K562 (cell line): Measurements from ENCODE around the gene DUXB. TPM values are rescaled to one million over a fixed set of nuclear protein-coding genes. Genes with fewer than 3 reads are reported as not detected.

Experiments
- ATAC-seq: fragments of 200-7000 bp; cut with Tn5 transposase; 3 replicates; pipeline ENCODE4 v1.9.1; 2020; ENCODE audit warnings: moderate library complexity
- BruUV-seq: library from RNA; stranded (reverse); fragments of 400-500 nt; replicated peaks from 2 replicates; lab custom pipeline; 2021; lab: Mats Ljungman, UMichigan
- CTCF ChIA-PET: fragments of 300-600 bp; formaldehyde crosslinking; extraction: SDS; loops from one replicate; lab custom pipeline; 2021; ENCODE audit warnings: low intra/inter-chr PET ratio; lab: Yijun Ruan, JAX
- POLR2A ChIA-PET: fragments of 300-600, 350-650 bp; sonication (Branson Sonifier 250); formaldehyde crosslinking; extraction: SDS; loops from one replicate; lab custom pipeline; 2021; ENCODE audit warnings: antibody characterized with exemption, inconsistent platforms; lab: Yijun Ruan, JAX
- DNase-seq, 4 experiments: peaks; one replicate each; pipeline versions ENCODE4 v3.0.0 to v3.0.0-alpha.2; 2011 to 2018; ENCODE audit warnings: low spot score in 3 of 4, mixed read lengths in 3 of 4; ENCODE audit errors: extremely low read depth in 1 of 4
- FAIRE-seq: peaks from 2 replicates; lab custom pipeline; 2011; peaks lifted over from hg19 to GRCh38; lab: Jason Lieb, UNC
- H2AFZ ChIP-seq: 2 replicates; pipeline ENCODE4 v1.6.0; 2011; ENCODE audit warnings: low read depth, low read length, control low read depth, inconsistent platforms
- H3K27ac ChIP-seq: fragments of 200-600 bp; 3 replicates; pipeline ENCODE4 v1.8.0; 2011; ENCODE audit warnings: low read depth, mild to moderate bottlenecking, control low read depth, inconsistent platforms, low read length, moderate library complexity, mixed read lengths; ENCODE audit errors: extremely low read depth
- H3K27me3 ChIP-seq, 2 experiments: fragments of 300-600 bp in 1 of 2; 2 replicates in 1 of 2; 3 replicates in 1 of 2; pipeline versions ENCODE4 v1.6.0 to v1.8.0; 2011; ENCODE audit warnings: inconsistent platforms in 2 of 2, low read length in 2 of 2, mild to moderate bottlenecking in 1 of 2, mixed read lengths in 1 of 2, moderate library complexity in 1 of 2; ENCODE audit not compliant: control insufficient read depth in 2 of 2, insufficient read depth in 2 of 2
- H3K36me3 ChIP-seq: fragments of 300-600 bp; 3 replicates; pipeline ENCODE4 v1.8.0; 2011; ENCODE audit warnings: mild to moderate bottlenecking, low read length, inconsistent platforms; ENCODE audit not compliant: control insufficient read depth, insufficient read depth
- H3K4me1 ChIP-seq, 2 experiments: fragments of 200-600 bp in 1 of 2; replicated peaks in 1 of 2; 2 replicates in 1 of 2; 3 replicates in 1 of 2; pipeline versions ENCODE4 v1.5.1 to v1.8.0; 2011; ENCODE audit warnings: inconsistent platforms in 2 of 2, low read length in 2 of 2, mild to moderate bottlenecking in 1 of 2, mixed read lengths in 1 of 2, moderate library complexity in 1 of 2; ENCODE audit not compliant: control insufficient read depth in 2 of 2, insufficient read depth in 2 of 2
- H3K4me2 ChIP-seq: 2 replicates; pipeline ENCODE4 v1.6.1; 2011; ENCODE audit warnings: low read length, control low read depth, inconsistent platforms, mixed read lengths; ENCODE audit not compliant: insufficient read depth
- H3K4me3 ChIP-seq: fragments of 200-600 bp; sonication (generic), shearing (Covaris generic); 2 replicates; pipeline ENCODE4 v1.5.1; 2016; ENCODE audit warnings: control low read depth, inconsistent platforms
- H3K79me2 ChIP-seq: fragments of 200-600 bp; 3 replicates; pipeline ENCODE4 v1.8.0; 2011; ENCODE audit warnings: low read length, inconsistent platforms; ENCODE audit not compliant: control insufficient read depth, insufficient read depth
- H3K9ac ChIP-seq, 2 experiments: 2 replicates each; pipeline versions ENCODE4 v1.6.0 to v1.6.1; 2011; ENCODE audit warnings: low read depth in 2 of 2, low read length in 2 of 2, control low read depth in 1 of 2, inconsistent platforms in 1 of 2, mild to moderate bottlenecking in 1 of 2, mixed read lengths in 1 of 2; ENCODE audit not compliant: insufficient read depth in 1 of 2
- H3K9me1 ChIP-seq: one replicate; pipeline ENCODE4 v1.6.0; 2011; ENCODE audit warnings: inconsistent platforms, mild to moderate bottlenecking, low read length, moderate library complexity; ENCODE audit not compliant: control insufficient read depth, insufficient read depth
- H3K9me3 ChIP-seq: replicated peaks from 2 replicates; pipeline ENCODE4 v1.5.1; 2011; ENCODE audit warnings: low read depth, low read length, inconsistent platforms; ENCODE audit not compliant: control insufficient read depth, insufficient read depth
- H4K20me1 ChIP-seq: replicated peaks from 2 replicates; pipeline ENCODE4 v1.6.1; 2011; ENCODE audit warnings: low read length, inconsistent platforms, mixed read lengths; ENCODE audit not compliant: control insufficient read depth, insufficient read depth
- CBFB ChIP-seq: sonication (generic); formaldehyde crosslinking; IDR thresholded peaks from 2 replicates; pipeline ENCODE4 v1.4.0; 2020; ENCODE audit warnings: mild to moderate bottlenecking, missing genetic modification reagents
- CBX5 ChIP-seq: IDR thresholded peaks from 2 replicates; pipeline ENCODE4 v1.6.1; 2014; ENCODE audit warnings: low read depth, borderline replicate concordance
- CCAR2 ChIP-seq: fragments of 200-400 bp; formaldehyde crosslinking; IDR thresholded peaks from 2 replicates; pipeline ENCODE4 v1.6.1; 2017; ENCODE audit warnings: mild to moderate bottlenecking, low read depth, low read length
- E2F8 ChIP-seq: fragments of 450-650 bp; IDR thresholded peaks from 2 replicates; pipeline ENCODE4 v1.7.1; 2018; ENCODE audit warnings: mild to moderate bottlenecking, low read depth; ENCODE audit not compliant: partially characterized antibody
- ETS2 ChIP-seq: IDR thresholded peaks from 2 replicates; pipeline ENCODE4 v1.6.1; 2016; ENCODE audit warnings: borderline replicate concordance, missing genetic modification characterization, mild to moderate bottlenecking, moderate library complexity, missing compliant biosample characterization; ENCODE audit not compliant: poor library complexity, severe bottlenecking
- ETV6 ChIP-seq, 3 experiments: fragments of 150-350 bp in 1 of 3; sonication (generic) in 1 of 3; formaldehyde crosslinking in 1 of 3; IDR thresholded peaks; 2 replicates each; pipeline versions ENCODE4 v1.6.1 to v1.8.0; 2014 to 2022; ENCODE audit warnings: borderline replicate concordance in 2 of 3, low read depth in 2 of 3, antibody characterized with exemption in 1 of 3, low read length in 1 of 3, mild to moderate bottlenecking in 1 of 3, missing genetic modification reagents in 1 of 3
- FOSL1 ChIP-seq: fragments of 200-800 bp; sonication (Bioruptor generic); conservative IDR thresholded peaks from 2 replicates; pipeline ENCODE4 v1.6.1; 2016; ENCODE audit warnings: missing genetic modification characterization, missing compliant biosample characterization
- HDAC6 ChIP-seq: IDR thresholded peaks from 2 replicates; pipeline ENCODE4 v1.6.1; 2012; ENCODE audit warnings: low read depth, mild to moderate bottlenecking, control low read depth, inconsistent platforms, low read length, moderate library complexity
- IFI16 ChIP-seq: fragments of 250-450 bp; sonication (Bioruptor Pico); IDR thresholded peaks from 2 replicates; pipeline ENCODE4 v2.1.2; 2022; ENCODE audit warnings: mild to moderate bottlenecking, inconsistent platforms
- ILF3 ChIP-seq: fragments of 450-650 bp; IDR thresholded peaks from 2 replicates; pipeline ENCODE4 v1.6.1; 2018; ENCODE audit warnings: antibody characterized with exemption, mild to moderate bottlenecking, moderate library complexity, borderline replicate concordance
- IRF2 ChIP-seq: sonication (generic); formaldehyde crosslinking; IDR thresholded peaks from 2 replicates; pipeline ENCODE4 v1.8.1; 2022; ENCODE audit warnings: mild to moderate bottlenecking, missing genetic modification reagents
- MAFG ChIP-seq: fragments of 450-650 bp; conservative IDR thresholded peaks from 2 replicates; pipeline ENCODE4 v1.6.1; 2016; ENCODE audit warnings: missing genetic modification characterization, missing compliant biosample characterization
- PRMT5 ChIP-seq: sonication (generic); formaldehyde crosslinking; IDR thresholded peaks from 2 replicates; pipeline ENCODE4 v1.5.0; 2020; ENCODE audit warnings: missing genetic modification reagents
- PTRF ChIP-seq: fragments of 450-650 bp; IDR thresholded peaks from 2 replicates; pipeline ENCODE4 v1.6.1; 2016; ENCODE audit warnings: mild to moderate bottlenecking, missing genetic modification characterization, missing compliant biosample characterization
- ZNF133 ChIP-seq: fragments of 250-450 bp; sonication (Bioruptor Pico); IDR thresholded peaks from 2 replicates; pipeline ENCODE4 v1.4.0; 2020; ENCODE audit warnings: mild to moderate bottlenecking
- ZNF3 ChIP-seq: fragments of 250-450 bp; sonication (Bioruptor Pico); IDR thresholded peaks from 2 replicates; pipeline ENCODE4 v1.5.0; 2021; ENCODE audit warnings: mild to moderate bottlenecking, moderate library complexity
- WGBS: fragments of 100-300 bp; shearing (Covaris generic); methylation state at CpG from one replicate; pipeline ENCODE4 v1.1.6; 2016; ENCODE audit warnings: low coverage, mixed read lengths; ENCODE audit not compliant: insufficient coverage; ENCODE audit errors: missing lambda C conversion rate; 5-methylcytosine and 5-hydroxymethylcytosine counted together
- in situ Hi-C: fragments of 300-500 bp; cut with MboI; formaldehyde crosslinking; loops from 4 replicates; pipeline ENCODE4 v1.15.0; 2018; ENCODE audit warnings: inconsistent platforms, mixed read lengths
- intact Hi-C: fragments of 100-400 bp; cut with micrococcal nuclease; formaldehyde crosslinking; loops from 2 replicates; pipeline ENCODE4 v1.14.2; 2022
- polyA plus RNA-seq, 8 experiments: library from polyadenylated mRNA; depleted of rRNA in 4 of 8; stranded (reverse) in 5 of 8; unstranded in 3 of 8; fragments of >200 nt; fragmentation: Nextera tagmentation in 2 of 8; fragmentation: Illumina TruSeq in 1 of 8; extraction: Ambion mirVana in 2 of 8; extraction: Trizol in 1 of 8; gene quantifications; 2 replicates each; pipeline versions ENCODE4 v1.2.1 to v1.2.3, GENCODE V29; 2011 to 2014; ENCODE audit warnings: inconsistent platforms in 1 of 8, missing spikeins in 1 of 8
- total RNA-seq, 7 experiments: library from RNA; depleted of rRNA in 6 of 7; stranded (reverse); fragments of >200 nt in 6 of 7; fragmentation: Illumina TruSeq in 2 of 7; extraction: Trizol in 2 of 7; gene quantifications; 2 replicates each; pipeline versions ENCODE4 v1.2.1 to v1.2.3, GENCODE V29; 2011 to 2021; ENCODE audit warnings: low replicate concordance in 1 of 7
- TF ChIP-seq, protein P1 (sequence below): fragments of 250-450 bp; sonication (Bioruptor Pico); IDR thresholded peaks from 2 replicates; pipeline ENCODE4 v1.5.0; 2021; ENCODE audit warnings: mild to moderate bottlenecking, borderline replicate concordance

DUXB gene
- total and polyA plus RNA-seq, 9 of the 15 experiments (the other 6 are each of a cell fraction or from before 2014, with no cell fraction given), result not detected

- H3K4me1 ChIP-seq, result no peaks in the 10 kb centered on the region
- no peak overlapping the region for H3K9ac ChIP-seq
- no peaks in the 10 kb centered on the region for H3K9me3 ChIP-seq
- H3K36me3 ChIP-seq, result no peaks in the 10 kb centered on the region
- FAIRE-seq (no peak), DNase-seq (no peak), ATAC-seq (no peak)
- no peak for TF ChIP-seq CBX5
- no peak for TF ChIP-seq ETS2
- TF ChIP-seq HDAC6, result no peak
- TF ChIP-seq ZNF3 (CRISPR knock-in tag), result no peak
- TF ChIP-seq MAFG (tag), result no peak
- no peak for TF ChIP-seq PTRF (tag)
- no peak for TF ChIP-seq ZNF133 (CRISPR knock-in tag)
- TF ChIP-seq, protein P1, sequence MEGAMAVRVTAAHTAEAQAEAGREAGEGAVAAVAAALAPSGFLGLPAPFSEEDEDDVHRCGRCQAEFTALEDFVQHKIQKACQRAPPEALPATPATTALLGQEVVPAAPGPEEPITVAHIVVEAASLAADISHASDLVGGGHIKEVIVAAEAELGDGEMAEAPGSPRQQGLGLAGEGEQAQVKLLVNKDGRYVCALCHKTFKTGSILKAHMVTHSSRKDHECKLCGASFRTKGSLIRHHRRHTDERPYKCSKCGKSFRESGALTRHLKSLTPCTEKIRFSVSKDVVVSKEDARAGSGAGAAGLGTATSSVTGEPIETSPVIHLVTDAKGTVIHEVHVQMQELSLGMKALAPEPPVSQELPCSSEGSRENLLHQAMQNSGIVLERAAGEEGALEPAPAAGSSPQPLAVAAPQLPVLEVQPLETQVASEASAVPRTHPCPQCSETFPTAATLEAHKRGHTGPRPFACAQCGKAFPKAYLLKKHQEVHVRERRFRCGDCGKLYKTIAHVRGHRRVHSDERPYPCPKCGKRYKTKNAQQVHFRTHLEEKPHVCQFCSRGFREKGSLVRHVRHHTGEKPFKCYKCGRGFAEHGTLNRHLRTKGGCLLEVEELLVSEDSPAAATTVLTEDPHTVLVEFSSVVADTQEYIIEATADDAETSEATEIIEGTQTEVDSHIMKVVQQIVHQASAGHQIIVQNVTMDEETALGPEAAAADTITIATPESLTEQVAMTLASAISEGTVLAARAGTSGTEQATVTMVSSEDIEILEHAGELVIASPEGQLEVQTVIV (CRISPR knock-in tag), result no peak
- TF ChIP-seq IRF2 (CRISPR knock-in tag), result no peak
- TF ChIP-seq ETV6 (IDR thresholded peaks at IDR 0.05; ENCODE audit: borderline replicate concordance in 1 of 2, low read depth in 2 of 2, low read length in 1 of 2), result no peak
- TF ChIP-seq ETV6 (CRISPR knock-in tag; IDR thresholded peaks at IDR 0.05; ENCODE audit: borderline replicate concordance), result no peak
- TF ChIP-seq IFI16 (CRISPR knock-in tag), result no peak
- no peak for TF ChIP-seq E2F8
- TF ChIP-seq FOSL1 (tag), result no peak
- TF ChIP-seq PRMT5 (CRISPR knock-in tag), result no peak
- no peak for TF ChIP-seq CCAR2
- TF ChIP-seq ILF3, result no peak
- no peak for TF ChIP-seq CBFB (CRISPR knock-in tag)
- no peak overlapping the region for H3K4me3 ChIP-seq
- H3K4me2 ChIP-seq, result no peak overlapping the region
- H4K20me1 ChIP-seq, result no peaks in the 10 kb centered on the region
- no TSS peak for BruUV-seq
- ChIA-PET POLR2A (no interaction called here), CTCF (no interaction called here)
- in situ Hi-C loops (no loop called here), intact Hi-C loops (no loop called here)
- H3K79me2 ChIP-seq, result no peaks in the 10 kb centered on the region
- H3K27ac ChIP-seq, result no peak overlapping the region
- H3K27me3 ChIP-seq, result peaks cover 0 to 11% of the 10 kb centered on the region in 2 experiments; a peak in 1 of 5 replicates
- WGBS, result 0% methylated on average over 2 of the region's 2 CpGs
- no peaks in the 10 kb centered on the region for H3K9me1 ChIP-seq
- H2AFZ ChIP-seq, result no peak overlapping the region
Observed at GRCh38 chr16:75732871-75733270, 31.6 kb upstream of the DUXB start.
